Measurements from ENCODE around the gene LCNL1. TPM values are rescaled to one million over a fixed set of nuclear protein-coding genes. Genes with fewer than 3 reads are reported as not detected.

The LCNL1 gene
- total and polyA plus RNA-seq, 8 donors: 0.12 to 0.38 (median 0.17) TPM; not detected in 3

DNA sequence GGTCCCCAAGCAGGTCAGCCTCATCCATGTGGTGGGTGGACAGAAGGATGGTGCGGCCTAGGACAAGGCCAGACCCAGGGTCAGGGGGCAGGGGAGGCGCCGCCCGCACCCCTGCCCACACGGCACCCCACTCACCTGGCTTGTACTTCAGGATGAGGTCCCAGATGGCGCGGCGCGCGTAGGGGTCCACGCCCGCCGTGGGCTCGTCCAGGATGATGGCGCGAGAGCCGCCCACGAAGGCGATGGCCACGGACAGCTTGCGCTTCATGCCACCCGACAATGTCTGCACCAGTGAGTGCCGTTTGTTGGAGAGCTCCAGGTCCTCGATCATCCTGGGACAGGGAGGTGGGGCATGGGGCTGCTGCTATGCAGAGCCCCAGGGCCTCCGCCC, 32.7 kb downstream of the LCNL1 start:
- 97 to 99% methylated on average over 25 of the region's 25 CpGs for WGBS, 2 donors
- Histone ChIP-seq H3K36me3 (peaks cover 0 to 33% (median 0%) of the 10 kb centered on the region in 3 donors), H3K9me3 (no peaks in the 10 kb centered on the region), H3K27me3 (no peaks in the 10 kb centered on the region), H3K4me1 (no peaks in the 10 kb centered on the region), H3K4me3 (no peak overlapping the region), H3K27ac (no peak overlapping the region)
- no peak for FAIRE-seq
- TF ChIP-seq, protein P1, sequence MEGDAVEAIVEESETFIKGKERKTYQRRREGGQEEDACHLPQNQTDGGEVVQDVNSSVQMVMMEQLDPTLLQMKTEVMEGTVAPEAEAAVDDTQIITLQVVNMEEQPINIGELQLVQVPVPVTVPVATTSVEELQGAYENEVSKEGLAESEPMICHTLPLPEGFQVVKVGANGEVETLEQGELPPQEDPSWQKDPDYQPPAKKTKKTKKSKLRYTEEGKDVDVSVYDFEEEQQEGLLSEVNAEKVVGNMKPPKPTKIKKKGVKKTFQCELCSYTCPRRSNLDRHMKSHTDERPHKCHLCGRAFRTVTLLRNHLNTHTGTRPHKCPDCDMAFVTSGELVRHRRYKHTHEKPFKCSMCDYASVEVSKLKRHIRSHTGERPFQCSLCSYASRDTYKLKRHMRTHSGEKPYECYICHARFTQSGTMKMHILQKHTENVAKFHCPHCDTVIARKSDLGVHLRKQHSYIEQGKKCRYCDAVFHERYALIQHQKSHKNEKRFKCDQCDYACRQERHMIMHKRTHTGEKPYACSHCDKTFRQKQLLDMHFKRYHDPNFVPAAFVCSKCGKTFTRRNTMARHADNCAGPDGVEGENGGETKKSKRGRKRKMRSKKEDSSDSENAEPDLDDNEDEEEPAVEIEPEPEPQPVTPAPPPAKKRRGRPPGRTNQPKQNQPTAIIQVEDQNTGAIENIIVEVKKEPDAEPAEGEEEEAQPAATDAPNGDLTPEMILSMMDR (IDR thresholded peaks at IDR 0.05): no peak
- DNase-seq: no peak
- no peak for ATAC-seq
- intact Hi-C loops (cut with DNase I): no loop called here

DNA sequence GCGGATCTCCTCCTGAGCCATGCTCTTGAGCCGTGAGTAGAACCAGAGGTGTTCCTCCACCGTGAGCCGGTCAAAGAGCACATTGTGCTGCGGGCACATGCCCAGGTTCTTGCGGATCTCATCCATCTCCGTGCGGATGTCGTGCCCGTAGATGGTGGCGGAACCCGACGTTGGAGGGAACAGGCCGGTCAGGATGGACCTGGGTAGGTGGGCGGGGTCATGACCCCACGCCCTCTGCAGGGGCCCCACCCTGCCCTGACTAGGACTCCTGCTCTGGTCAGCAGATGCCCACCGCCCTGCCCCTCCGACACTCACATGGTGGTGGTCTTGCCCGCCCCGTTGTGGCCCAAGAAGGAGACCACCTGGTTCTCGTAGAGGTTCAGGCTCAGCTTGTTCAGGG, 33.2 kb downstream of the LCNL1 start:
- ATAC-seq (no peak), DNase-seq (no peak)

DNA sequence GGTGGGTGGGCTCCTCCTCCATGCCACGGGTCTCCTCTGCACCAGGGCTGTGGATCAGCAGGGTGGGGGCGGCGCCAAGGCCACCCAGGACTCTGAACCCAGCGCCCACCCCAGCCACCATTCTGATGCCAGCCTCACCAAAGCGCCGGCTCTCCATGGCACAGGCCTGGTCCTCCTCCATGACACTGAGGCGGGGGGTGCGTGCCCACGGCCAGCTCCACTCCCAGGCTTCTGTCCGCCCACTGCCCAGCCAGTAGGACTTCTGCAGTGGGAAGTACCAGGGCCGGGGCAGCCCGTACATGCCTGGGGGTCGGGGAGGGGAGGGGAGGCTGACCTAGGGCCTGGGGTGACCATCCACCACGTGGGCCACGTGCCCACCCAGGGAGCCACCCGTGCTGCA, 33.6 kb downstream of the LCNL1 start:
- WGBS, 2 donors: 92 to 93% methylated on average over 12 to 16 of the region's 16 CpGs
- no peaks in the 10 kb centered on the region for H3K9me3 ChIP-seq
- DNase-seq (no peak), ATAC-seq (no peak), FAIRE-seq (no peak)
- no peaks in the 10 kb centered on the region for H3K4me1 ChIP-seq
- H3K4me3 ChIP-seq: no peak overlapping the region
- no peak overlapping the region for H3K27ac ChIP-seq
- H3K27me3 ChIP-seq: no peaks in the 10 kb centered on the region
- TF ChIP-seq, protein P1 (IDR thresholded peaks at IDR 0.05): no peak
- peaks cover 0 to 29% (median 0%) of the 10 kb centered on the region in 3 donors for H3K36me3 ChIP-seq
- intact Hi-C loops (cut with DNase I): no loop called here

More for the DNA sequence above, 33.2 kb downstream of the LCNL1 start:
- intact Hi-C loops (cut with DNase I): no loop called here
- no peak for FAIRE-seq
- 95 to 97% methylated on average over 21 of the region's 21 CpGs for WGBS, 2 donors
- TF ChIP-seq, protein P1 (IDR thresholded peaks at IDR 0.05): no peak
- Histone ChIP-seq H3K27ac (no peak overlapping the region), H3K27me3 (no peaks in the 10 kb centered on the region), H3K4me1 (no peaks in the 10 kb centered on the region), H3K4me3 (no peak overlapping the region), H3K9me3 (no peaks in the 10 kb centered on the region), H3K36me3 (peaks cover 0 to 33% (median 0%) of the 10 kb centered on the region in 3 donors)

DNA sequence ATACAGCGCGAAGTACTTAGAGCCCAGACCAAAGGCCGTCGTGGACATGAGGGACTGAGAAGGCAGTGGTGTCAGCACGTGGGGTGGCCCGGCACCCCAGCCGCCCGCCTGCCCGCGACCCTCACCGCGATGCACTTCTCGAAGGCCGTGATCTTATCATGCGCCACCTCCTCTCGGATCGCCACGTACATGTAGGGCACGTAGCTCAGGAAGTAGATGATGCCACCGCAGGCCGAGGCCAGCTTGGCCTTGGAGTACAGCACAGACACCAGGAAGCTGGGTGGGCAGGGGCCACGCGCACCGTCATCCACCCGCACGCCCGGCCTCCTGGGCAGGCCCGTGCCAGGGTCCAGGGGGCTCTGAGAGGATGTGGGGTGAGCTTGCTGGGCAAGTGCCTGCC, 34.3 kb downstream of the LCNL1 start:
- H3K36me3 ChIP-seq: peaks cover 0 to 24% (median 0%) of the 10 kb centered on the region in 3 donors
- no peaks in the 10 kb centered on the region for H3K9me3 ChIP-seq
- TF ChIP-seq, protein P1 (IDR thresholded peaks at IDR 0.05): no peak
- intact Hi-C loops (cut with DNase I): no loop called here
- WGBS, 2 donors: 97 to 99% methylated on average over 28 of the region's 28 CpGs
- no peak overlapping the region for H3K27ac ChIP-seq
- no peak for FAIRE-seq
- no peak overlapping the region for H3K4me3 ChIP-seq
- H3K27me3 ChIP-seq: no peaks in the 10 kb centered on the region
- no peaks in the 10 kb centered on the region for H3K4me1 ChIP-seq
- DNase-seq: no peak
- no peak for ATAC-seq

DNA sequence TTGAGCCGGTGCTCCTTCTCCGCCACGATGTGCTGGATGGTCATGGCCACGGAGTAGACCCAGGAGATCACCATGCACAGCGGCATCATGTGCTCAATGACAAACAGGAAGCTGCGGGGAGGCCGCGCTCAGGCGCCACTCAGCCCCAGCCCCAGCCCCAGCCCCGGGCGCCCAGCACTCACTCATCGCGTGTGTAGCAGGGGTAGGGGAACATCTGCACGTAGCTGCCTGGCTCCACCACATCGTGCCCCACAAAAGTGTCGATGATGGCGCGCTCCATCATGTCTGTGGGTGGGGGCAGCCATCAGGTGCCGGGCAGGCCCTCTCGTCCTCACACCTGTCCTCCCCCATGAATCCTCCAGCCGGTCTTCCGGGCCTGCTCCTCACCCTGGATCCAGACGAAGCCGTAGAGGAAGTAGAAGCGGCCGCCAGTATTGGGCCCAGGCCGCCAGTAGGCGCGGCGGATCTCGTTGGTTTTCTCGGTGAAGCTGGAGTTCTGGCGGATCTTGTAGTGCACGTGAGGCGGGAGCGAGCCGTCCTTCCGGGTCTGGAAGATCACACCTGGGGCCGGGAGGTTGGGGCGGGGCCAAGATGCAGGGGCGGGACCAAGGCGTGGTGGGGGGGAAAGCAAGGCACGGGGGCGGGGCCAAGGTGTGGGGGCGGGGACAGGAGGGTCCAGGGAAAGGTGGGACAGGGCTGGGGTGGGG, 35.2 kb downstream of the LCNL1 start:
- Histone ChIP-seq H3K27ac (no peak overlapping the region), H3K27me3 (no peaks in the 10 kb centered on the region), H3K9me3 (no peaks in the 10 kb centered on the region), H3K4me1 (no peaks in the 10 kb centered on the region), H3K36me3 (peaks cover 0 to 19% (median 0%) of the 10 kb centered on the region in 3 donors), H3K4me3 (no peak overlapping the region)
- WGBS, 2 donors: 91 to 93% methylated on average over 44 to 45 of the region's 45 CpGs
- no peak for DNase-seq
- intact Hi-C loops (cut with DNase I): no loop called here
- no peak for ATAC-seq
- TF ChIP-seq, protein P1 (IDR thresholded peaks at IDR 0.05): no peak
- no peak for FAIRE-seq
